NCI-H2171 (cell line): Measurements from ENCODE around the gene DBI.
A peak's percentile ranks its signal among the peaks of the same experiment; 100 is the strongest.
"Not testable (repeated sequence)": the region's sequence is repeated elsewhere in the genome, so short reads cannot be mapped to it uniquely, and the experiment has no call there.

Experiments used
- DNase-seq: peaks from one replicate; lab custom pipeline; 2025; lab: John Stamatoyannopoulos, UW

DBI gene

DNA sequence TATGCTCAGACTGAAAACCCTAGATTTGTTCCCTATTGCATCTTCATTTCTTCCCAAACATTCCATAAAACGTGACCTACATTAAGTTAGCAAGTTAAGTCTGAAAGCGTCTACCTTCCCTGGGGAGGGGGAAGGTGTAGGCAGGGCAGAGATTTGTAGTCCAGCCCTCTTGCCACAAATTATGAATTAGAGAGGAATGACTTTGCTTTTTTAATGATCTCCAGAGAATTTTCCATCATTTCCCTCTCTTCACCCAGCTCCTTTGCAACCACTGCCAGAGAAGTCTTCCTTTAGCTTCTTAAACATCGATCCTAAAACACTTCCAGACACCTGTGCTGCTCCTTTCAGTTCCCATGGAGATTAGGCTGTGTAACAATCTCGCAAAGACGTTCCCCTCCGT, 1.3 kb upstream of the DBI start:
- no peak for DNase-seq

DNA sequence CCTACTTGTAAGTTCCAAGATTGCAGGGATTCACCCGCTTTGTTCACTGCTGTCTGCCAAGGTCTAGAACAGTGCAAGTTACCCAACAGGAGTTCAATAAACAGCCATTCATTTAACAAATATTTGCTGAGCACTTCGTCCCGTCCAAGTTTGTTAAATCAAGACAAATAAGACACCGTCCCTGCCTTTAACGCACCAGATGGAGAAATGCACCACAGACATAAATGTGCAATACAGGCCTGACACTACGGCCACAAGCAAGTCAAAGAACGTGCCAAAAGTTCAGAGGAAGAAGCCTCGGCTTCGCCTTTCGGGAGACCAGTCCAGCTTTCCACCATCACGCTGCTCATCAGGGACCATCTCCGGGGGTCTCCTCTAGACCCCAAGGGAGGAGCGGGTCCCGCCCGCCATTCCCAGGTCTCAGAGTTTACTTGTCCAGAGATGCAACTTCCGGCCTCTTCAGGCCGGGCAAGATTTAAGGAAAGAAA, 572 bp upstream of the DBI start:
- no peak for DNase-seq

GRCh38 chr2:119367472-119368099, 809 bp downstream of the DBI start:
- peak; percentile 14 for DNase-seq

DNA sequence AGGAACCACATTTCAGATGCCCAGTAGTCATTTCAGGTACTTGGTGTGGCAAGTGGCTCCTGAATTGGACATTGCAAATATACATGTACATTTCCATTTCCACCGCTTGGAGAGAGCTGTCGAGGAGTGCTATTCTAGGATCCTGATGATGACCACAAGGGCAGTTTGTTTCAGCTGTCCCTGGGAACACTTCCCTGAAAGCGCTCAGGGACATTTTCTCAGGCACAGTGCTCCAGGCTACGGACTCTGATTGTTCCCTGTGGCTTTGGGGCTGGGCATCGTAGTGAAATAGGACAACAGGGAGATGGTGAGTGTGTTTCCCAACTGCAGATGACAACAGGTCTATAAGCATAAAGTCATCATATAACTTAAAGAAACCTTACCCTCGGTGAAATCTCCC, 3.1 kb downstream of the DBI start:
- DNase-seq: no peak

GRCh38 chr2:119371111-119371510, 4.3 kb downstream of the DBI start:
- no peak for DNase-seq

DNA sequence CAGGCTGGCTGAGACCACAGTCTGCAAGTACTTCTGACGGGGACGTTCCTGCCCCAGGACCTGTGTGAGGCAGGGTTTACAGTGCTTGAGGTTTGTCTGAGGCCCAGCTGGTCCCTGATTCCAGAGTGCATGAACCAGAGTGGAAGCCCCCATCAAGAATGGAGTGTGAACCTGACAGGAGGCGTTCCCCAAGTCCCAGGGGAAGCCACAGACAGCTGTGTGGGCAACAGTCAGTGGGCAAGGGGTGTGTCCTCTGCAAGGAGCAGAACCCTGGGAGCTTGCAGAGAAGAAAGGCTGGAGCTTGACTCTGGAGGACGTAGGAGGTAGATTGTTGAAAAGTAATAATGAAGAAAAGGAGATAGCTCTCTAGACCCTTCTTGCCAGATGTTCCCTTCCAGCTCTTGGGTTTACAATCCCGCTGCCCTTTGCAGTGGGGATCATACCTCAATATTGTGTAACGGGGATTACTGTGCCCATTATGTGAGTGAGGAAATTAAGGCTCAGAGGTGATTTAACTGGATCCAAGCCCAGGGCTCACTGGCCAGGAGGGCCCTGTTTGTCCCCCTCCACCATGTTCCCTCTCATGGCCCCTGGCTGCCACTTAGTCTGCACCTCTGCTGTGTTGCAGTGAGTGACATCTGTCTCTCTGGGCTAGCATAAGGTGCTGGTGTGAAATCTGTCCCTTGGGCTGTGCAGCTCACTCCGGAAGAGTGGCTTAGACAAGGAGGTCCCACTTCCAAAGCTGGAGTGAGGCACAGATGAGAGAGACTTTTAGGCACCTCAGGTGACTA, 6.2 kb downstream of the DBI start:
- peak; percentile 7 for DNase-seq

- not testable (repeated sequence) for DNase-seq
Measured at GRCh38 chr2:119373907-119374745, 7.3 kb downstream of the DBI start.

DNA sequence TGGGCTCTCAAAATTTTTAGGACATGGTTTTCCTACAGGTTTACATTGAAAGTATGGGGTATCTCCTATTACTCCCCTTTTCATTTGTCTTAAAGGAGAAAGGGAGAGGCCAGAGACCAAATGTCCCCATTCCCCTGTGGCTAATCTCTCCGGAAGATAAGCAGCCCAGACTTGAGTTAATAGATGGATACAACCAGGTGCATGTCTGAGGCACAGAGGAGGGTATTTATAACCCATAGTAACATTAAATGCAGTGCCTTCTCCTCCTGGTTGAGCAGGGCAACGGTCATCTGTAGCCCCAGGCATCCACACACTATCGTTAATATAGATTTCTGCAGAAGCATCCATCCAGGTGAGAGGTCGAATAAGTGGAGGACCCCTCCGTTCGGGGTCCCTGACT, 9.6 kb downstream of the DBI start:
- DNase-seq: not testable (repeated sequence)

GRCh38 chr2:119376810-119377209, 10.0 kb downstream of the DBI start:
- no peak for DNase-seq

DNA sequence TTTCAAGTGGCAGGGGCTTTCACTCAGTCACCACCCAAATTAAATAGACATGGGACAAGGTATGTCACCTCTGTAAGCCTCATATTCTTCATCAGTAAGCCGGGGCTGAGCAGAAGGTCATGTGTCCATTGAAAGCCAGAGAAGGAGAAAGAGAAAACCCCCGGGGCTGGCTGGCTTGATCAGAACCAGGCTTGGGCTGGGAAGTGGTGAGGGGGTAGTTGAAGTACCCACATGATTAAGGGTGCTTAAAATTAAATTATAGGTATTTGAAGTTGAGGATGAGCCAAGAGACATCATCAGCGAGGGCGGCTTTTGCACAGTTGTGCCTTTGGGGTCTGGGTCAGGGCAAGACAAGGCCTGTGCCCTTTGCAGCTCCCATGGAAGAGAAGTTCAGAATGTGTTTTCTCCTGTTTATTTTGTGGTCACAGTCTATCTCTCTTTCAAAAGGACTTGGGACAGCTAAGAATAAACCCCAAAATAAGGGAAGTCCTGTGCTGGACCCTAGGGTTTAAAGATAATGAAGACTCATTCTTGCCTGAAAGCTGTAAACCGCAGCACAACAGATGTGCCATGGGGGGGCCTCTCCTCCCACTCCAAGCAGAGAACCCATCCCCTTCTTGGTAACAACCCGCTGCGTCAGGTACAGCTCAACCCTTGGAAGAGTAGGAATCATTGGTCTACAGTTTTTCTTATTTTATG, 10.7 kb downstream of the DBI start:
- no peak for DNase-seq

DNA sequence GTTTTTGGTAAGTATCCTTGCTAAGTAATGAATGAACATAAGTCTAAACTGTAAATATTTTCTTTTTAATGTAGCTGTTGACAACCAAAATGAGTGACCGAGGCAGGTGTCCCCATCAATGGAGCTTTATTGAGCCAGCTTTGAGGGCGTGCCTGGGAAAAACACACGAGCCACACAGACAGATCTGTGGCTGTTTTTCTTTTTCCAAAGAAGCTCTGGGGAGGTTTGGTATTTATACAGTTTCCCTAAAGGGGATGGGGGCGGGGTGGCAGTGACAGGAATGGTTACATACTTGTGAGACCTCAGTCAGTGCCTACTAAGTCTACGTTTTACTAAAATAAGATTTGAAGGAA, 11.2 kb downstream of the DBI start:
- DNase-seq: no peak

DNA sequence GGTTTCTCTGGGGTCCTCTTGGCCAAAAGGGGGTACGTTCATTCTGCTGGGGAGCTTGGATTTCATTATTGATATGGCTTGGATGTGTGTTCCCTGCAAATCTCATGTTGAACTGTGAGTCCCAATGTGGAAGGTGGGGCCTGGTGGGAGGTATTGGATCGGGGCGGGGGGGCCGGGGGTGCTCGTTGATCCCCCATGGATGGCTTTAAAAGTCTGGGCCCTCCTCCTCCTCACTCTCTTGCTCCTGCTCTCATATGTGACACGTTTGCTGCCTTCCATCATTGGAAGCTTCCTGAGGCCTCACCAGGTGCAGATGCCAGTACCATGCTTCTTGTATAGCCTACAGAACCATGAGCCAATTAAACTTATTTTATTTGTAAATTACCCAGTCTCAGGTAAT, 11.8 kb downstream of the DBI start:
- DNase-seq: no peak

DNA sequence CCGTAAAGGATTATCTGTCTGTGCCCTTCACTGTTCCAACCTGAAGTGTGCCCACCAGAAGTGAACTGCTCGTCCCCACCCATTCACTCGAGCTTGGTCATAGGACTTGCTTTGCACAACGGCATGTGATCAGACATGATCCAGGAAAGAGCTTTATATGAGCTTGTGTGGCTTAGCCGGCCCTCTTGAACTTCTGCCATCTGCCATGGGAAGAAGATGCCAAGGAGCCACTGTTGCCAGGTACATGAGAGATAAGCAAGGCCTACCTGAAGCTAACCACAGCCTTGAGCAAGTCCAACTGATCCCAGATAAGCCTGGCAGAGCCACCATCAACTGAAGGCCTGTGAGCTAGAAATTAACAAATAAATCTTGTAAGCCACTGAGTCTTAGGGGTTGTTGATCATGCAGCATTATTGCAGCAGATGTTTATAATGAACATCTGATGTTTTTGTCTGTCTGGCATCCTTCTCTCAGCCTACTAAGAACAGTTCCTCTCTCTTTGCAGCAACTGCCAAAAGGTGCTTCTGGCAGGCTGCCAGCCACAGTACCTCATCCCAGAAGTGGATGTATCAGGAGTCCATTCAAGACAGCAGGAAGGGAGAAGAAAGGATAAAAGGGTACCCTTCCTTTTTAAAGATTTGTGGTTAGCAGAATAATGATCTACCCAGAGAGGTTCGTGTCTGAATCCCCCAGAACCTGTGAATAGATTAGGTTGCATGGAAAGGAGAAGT, 16.8 kb downstream of the DBI start:
- peak; percentile 76 for DNase-seq

- DNase-seq: peak; percentile 85
Measured at GRCh38 chr2:119384971-119385370, 18.2 kb downstream of the DBI start.

DNA sequence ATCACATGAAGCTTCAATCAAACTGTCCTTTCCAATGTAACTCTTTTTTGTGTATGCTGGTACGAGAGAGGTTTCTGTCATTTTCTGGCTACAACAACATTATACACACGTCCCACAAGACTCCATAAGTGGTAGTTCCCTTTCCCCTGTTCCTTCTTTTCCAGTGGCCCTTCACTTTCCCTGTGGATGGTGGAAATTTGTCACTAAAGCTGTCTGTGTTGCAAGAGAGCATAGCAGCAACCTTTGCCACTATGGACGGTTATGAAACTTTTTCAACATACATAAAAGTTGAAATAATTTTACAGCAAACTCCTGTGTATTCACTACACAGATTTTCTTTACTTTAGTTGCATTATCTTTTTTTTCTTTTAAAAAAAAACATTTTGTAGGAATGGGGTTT, 18.7 kb downstream of the DBI start:
- no peak for DNase-seq

- DNase-seq: peak; percentile 13
Measured at GRCh38 chr2:119387381-119388129, 20.8 kb downstream of the DBI start.

GRCh38 chr2:119389615-119390306, 23.0 kb downstream of the DBI start:
- DNase-seq: peak; percentile 8

- no peak for DNase-seq
Measured at GRCh38 chr2:119393971-119394748, 27.4 kb downstream of the DBI start.

DNA sequence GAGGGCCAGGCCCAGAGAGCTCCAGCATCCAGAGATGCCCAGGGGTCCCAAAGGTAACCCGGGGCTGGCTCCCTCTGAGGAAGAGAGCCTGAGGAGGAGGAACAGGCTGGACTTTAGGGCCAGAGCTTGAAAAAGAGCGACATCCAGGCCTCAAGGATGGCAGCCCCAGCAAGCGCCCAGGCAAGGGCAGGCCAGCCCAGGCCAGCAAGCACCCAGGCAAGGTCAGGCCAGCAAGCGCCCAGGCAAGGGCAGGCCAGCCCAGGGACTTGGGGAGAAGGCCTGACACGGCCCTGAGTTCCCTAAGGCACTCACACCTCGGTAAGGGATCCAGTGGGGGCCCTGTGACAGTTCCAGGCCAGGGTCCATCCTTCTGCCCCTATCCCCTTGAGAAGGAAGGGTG, 30.4 kb downstream of the DBI start:
- DNase-seq: no peak
